ENCODE results near the gene PFDN4. TPM values are rescaled to one million over a fixed set of nuclear protein-coding genes. Genes with fewer than 3 reads are reported as not detected.

The PFDN4 gene
- total RNA-seq, 1 experiment from 2014 or later, result 149 TPM

DNA sequence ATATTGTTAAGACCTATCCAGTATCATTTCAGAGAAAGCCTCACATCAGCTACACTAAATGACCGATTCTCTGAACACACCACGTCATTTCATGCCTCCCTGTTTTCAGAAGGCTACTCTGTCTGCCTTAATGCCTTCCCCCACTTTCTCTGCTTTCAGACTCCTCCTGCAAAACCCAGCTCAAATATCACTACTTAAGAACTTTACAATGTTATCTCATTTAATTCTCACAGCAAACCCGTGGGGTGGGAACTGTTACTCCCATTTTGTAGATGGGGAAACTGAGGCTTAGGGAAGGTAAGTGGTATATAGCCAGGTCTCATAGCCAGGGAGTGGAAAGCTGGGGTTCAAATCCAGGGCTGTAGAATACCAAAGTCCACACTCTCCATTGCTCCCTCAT, 36.9 kb upstream of the PFDN4 start:
- in situ Hi-C loops (cut with HindIII; ENCODE audit: low pct_unique_long_range_greater_than_20kb, low sequenced_read_pairs), result no loop called here
- DNase-seq (ENCODE audit: low read depth, low spot score), result no peak

- in situ Hi-C loops (cut with HindIII; ENCODE audit: low pct_unique_long_range_greater_than_20kb, low sequenced_read_pairs), result no loop called here
- DNase-seq (ENCODE audit: low read depth, low spot score), result no peak
Observed at GRCh38 chr20:54172532-54172855, 35.4 kb upstream of the PFDN4 start.

GRCh38 chr20:54172856-54173652, 34.8 kb upstream of the PFDN4 start:
- in situ Hi-C loops (cut with HindIII; ENCODE audit: low pct_unique_long_range_greater_than_20kb, low sequenced_read_pairs), result no loop called here
- DNase-seq (ENCODE audit: low read depth, low spot score), result no peak

DNA sequence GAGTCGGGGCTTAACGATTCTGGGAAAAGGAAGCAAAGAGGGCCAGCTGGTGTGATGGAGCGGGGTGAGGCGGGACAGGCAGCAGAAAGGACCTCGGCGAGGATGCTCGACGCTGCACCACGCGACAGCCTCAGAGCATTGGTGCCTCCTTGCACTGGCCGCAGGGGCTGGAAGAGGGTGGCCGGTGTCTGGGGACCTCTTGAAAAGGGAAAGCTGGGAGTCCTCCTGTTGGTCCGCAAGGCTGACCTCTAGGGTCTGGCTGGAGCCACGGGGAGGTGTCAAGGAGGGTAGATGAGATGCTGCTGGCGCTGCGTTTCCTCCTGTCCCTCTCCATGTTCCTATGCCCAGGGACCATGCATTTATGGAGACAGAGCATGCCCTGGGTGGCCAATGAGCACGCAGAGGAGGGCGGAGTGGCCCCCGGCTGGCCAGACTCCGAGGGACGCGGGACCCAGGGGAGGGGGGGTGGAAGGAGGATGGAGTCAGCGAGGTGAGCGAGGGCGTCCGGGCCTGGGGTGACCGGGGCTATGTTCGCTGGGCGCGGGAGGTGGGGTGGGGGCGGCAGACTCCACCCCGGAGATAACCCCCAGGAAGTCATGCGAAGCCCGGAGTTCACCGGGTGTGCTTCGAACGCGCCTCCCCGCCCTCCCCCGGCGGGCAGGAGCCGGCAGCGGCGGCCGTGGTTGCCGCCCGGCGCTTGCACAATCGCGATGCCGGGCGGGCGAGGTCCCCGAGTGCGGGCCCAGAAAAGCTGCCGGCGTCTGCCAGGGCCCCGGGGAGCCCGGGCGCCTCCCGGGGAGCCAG, 34.0 kb upstream of the PFDN4 start, which contains the start of gene CYP24A1:
TSS of gene CYP24A1 (minus strand) at position 334 of the 804 bp plus-strand sequence. CDS start 407 bp downstream, outside the sequence.
- in situ Hi-C loops (cut with HindIII; ENCODE audit: low pct_unique_long_range_greater_than_20kb, low sequenced_read_pairs), result no loop called here
- no peak for DNase-seq (ENCODE audit: low read depth, low spot score)

DNA sequence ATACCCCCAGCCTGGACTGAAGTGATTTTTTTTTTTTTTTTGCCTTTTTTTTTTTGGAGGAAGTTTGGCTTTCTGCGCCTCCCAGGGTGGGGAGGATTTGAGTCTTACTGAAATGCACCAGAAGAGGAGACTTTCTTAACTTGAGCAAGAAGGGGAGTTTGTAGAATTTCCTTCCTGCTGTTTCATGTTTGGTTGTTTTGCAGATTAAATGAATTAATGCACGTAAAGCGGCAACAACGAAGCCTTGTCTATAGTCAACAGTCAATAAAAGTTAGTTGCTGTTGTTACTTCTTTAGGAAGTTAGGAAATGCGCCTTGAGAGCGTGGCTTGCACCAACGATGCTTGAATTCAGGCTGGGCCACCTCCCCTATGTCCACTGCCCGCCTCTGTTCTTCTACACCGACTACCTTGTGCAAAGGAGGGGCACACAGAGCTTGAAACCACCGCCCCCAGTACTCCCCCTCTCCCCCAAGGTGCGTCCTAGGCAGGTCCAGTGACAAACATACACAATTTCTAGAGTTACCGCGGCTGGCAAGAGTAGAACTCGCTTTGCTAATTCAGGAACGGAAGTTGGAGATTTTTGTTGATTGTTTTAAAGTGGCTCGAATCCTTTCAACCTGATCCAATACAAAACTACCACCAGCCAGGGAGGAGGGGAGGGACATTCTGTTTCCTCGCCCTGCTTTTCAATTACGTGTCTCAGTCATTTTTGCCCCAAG, 33.3 kb upstream of the PFDN4 start:
- in situ Hi-C loops (cut with HindIII; ENCODE audit: low pct_unique_long_range_greater_than_20kb, low sequenced_read_pairs), result no loop called here
- DNase-seq (ENCODE audit: low read depth, low spot score), result no peak

GRCh38 chr20:54176610-54177009, 31.3 kb upstream of the PFDN4 start:
- DNase-seq (ENCODE audit: low read depth, low spot score), result no peak
- in situ Hi-C loops (cut with HindIII; ENCODE audit: low pct_unique_long_range_greater_than_20kb, low sequenced_read_pairs), result no loop called here

GRCh38 chr20:54177378-54177777, 30.5 kb upstream of the PFDN4 start:
- no peak for DNase-seq (ENCODE audit: low read depth, low spot score)
- in situ Hi-C loops (cut with HindIII; ENCODE audit: low pct_unique_long_range_greater_than_20kb, low sequenced_read_pairs), result no loop called here

GRCh38 chr20:54178256-54178655, 29.6 kb upstream of the PFDN4 start:
- in situ Hi-C loops (cut with HindIII; ENCODE audit: low pct_unique_long_range_greater_than_20kb, low sequenced_read_pairs), result no loop called here
- no peak for DNase-seq (ENCODE audit: low read depth, low spot score)

DNA sequence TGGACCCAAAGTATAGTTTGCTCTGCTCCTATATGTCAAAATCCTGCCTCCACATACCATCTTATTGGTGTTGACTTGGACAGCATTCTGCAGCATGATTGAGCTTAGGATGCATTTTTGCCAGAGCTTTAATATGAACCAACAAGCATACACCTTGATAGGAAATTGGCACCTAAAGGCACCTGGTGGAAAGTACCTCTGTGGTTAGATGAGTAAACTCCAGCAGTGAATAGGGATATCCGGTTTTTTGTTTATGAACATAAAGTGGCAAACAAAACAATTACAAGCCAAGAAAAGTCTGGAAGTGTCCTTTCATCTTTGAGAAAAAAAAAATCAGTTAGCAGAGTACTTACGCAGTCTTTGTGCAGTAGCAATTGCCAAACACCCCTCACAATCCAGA, 27.9 kb upstream of the PFDN4 start:
- no peak for DNase-seq (ENCODE audit: low read depth, low spot score)
- in situ Hi-C loops (cut with HindIII; ENCODE audit: low pct_unique_long_range_greater_than_20kb, low sequenced_read_pairs), result no loop called here

DNA sequence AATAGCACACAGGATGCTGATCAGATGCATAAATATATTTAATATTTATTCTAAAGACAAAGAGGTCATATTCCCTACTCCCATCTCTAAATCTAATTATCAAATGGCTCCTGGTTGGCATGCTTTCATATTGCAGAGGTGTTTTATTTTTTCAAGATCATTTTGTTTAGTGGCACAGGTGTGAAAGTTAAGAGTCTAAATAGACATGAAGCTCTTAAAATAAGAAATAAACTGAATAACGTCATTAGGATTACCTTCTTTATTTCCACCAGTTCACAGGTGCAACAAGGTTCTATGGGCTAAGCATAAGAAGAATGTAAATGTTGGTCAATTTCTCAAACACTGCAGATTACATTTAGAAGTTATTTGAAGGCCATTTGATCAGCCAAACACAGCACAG, 27.0 kb upstream of the PFDN4 start:
- in situ Hi-C loops (cut with HindIII; ENCODE audit: low pct_unique_long_range_greater_than_20kb, low sequenced_read_pairs), result no loop called here
- no peak for DNase-seq (ENCODE audit: low read depth, low spot score)

DNA sequence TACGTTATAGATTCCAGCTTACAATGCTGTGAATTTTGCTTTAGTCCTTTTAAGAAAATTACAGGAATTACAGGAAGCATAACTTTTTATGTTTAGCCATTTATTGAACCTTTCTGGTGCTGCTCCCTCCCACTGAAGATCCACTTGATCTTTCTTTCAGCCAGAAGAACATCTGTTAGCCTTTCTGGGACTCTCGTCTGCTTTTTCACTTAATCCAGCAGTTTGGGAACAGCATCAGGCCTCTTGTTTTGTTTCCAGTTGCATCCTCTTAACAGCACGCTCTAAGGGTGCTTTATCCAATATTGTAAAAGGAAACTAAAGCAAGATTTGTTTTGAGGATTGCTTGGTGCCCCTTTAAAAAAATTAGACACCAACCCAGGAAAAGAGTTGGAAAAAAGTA, 23.8 kb upstream of the PFDN4 start:
- no peak for DNase-seq (ENCODE audit: low read depth, low spot score)
- in situ Hi-C loops (cut with HindIII; ENCODE audit: low pct_unique_long_range_greater_than_20kb, low sequenced_read_pairs), result no loop called here

DNA sequence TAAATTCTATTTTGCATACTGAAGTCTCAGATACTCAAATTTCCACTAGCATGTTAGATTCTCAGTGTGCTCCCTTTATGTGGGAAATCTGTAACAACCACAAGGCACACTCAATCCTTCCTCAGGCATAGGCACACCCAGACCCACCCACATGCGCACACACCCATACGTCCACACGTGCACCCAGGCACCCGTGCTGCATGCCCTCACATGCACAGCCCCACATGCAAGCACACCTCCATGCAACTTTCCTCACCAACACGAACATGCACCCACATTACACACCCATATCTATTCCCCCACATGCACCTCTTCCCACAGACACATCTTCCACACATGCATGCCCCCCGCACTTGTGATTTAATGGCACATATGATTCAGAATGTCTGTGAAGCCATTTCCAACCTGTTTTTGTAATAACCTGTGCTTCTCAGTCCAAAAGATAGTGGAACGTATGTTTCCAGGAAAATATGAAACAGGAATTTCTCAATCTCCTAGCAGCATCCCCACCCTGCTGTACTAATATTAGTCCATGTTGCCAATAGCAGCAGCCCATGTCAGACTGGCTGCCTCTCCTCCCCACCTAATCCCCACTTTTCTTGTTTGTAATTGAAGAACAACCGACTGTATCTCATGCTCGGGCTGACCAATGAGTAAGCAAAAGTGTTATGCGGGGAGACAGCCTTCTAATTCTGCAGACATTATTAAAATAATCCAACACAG, 22.8 kb upstream of the PFDN4 start:
- in situ Hi-C loops (cut with HindIII; ENCODE audit: low pct_unique_long_range_greater_than_20kb, low sequenced_read_pairs), result no loop called here
- DNase-seq (ENCODE audit: low read depth, low spot score), result no peak

DNA sequence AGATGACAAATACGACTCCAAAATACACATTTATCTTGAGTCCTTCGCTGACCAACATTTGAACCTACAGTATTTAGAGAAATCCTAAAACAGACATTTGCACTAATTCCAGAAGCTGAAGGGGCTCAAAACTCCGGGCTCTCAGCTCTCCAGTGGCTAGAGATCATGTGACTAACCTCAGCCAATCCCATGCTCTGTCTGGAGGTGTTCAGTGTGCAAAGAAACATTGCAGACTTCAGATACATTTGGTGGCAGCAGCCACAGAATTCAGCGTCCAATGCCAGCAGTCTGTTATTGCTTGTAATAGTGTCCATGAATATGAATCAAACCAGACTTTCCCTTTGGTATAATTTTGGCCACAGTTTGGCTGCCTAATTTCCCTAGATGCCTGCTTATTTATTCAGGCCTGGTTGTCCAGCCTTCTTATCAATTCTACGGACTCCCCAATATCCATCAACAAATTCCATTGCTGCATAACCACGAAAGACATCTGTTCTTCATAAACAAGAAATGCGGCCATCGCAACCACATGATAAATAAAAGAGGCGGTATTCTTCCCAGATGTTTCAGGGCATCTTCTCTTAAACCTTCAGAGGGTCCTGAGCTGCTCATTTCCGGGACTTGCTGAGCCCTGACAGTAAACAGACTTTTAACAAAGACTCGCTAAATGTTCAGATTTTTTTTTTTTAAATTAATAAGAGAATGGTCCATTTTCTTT, 19.6 kb upstream of the PFDN4 start:
- in situ Hi-C loops (cut with HindIII; ENCODE audit: low pct_unique_long_range_greater_than_20kb, low sequenced_read_pairs), result no loop called here
- no peak for DNase-seq (ENCODE audit: low read depth, low spot score)

DNA sequence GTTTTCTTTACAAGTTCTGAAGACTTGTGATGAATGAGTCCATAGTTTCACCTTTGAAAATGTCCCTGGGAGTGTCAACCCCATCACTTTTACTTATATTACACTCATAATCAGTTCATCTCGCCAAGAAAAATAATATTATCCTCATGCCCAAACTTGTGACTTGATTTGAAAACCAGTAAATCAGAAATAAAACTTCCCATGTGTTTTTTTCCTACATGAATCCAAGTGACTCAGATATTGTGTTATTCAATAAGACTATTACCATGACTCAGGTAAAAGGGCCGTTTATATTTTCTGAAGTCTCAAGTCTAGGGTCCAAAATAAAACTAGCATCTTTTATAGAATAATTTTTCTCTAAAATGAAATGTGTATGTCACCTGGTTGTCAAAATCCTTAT, 18.3 kb upstream of the PFDN4 start:
- in situ Hi-C loops (cut with HindIII; ENCODE audit: low pct_unique_long_range_greater_than_20kb, low sequenced_read_pairs), result no loop called here
- no peak for DNase-seq (ENCODE audit: low read depth, low spot score)

GRCh38 chr20:54190217-54190616, 17.7 kb upstream of the PFDN4 start:
- in situ Hi-C loops (cut with HindIII; ENCODE audit: low pct_unique_long_range_greater_than_20kb, low sequenced_read_pairs), result no loop called here
- no peak for DNase-seq (ENCODE audit: low read depth, low spot score)

- no peak for DNase-seq (ENCODE audit: low read depth, low spot score)
- in situ Hi-C loops (cut with HindIII; ENCODE audit: low pct_unique_long_range_greater_than_20kb, low sequenced_read_pairs), result no loop called here
Observed at GRCh38 chr20:54193817-54194216, 14.1 kb upstream of the PFDN4 start.

GRCh38 chr20:54194724-54195438, 13.0 kb upstream of the PFDN4 start:
- in situ Hi-C loops (cut with HindIII; ENCODE audit: low pct_unique_long_range_greater_than_20kb, low sequenced_read_pairs), result no loop called here
- no peak for DNase-seq (ENCODE audit: low read depth, low spot score)
